ENCODE measurements around the gene CCDC82. TPM values are rescaled to one million over a fixed set of nuclear protein-coding genes. Genes with fewer than 3 reads are reported as not detected.

CCDC82 gene
- polyA plus RNA-seq, 3 donors from 2014 or later, result 11.4 to 30.7 (median 20.9) TPM

DNA sequence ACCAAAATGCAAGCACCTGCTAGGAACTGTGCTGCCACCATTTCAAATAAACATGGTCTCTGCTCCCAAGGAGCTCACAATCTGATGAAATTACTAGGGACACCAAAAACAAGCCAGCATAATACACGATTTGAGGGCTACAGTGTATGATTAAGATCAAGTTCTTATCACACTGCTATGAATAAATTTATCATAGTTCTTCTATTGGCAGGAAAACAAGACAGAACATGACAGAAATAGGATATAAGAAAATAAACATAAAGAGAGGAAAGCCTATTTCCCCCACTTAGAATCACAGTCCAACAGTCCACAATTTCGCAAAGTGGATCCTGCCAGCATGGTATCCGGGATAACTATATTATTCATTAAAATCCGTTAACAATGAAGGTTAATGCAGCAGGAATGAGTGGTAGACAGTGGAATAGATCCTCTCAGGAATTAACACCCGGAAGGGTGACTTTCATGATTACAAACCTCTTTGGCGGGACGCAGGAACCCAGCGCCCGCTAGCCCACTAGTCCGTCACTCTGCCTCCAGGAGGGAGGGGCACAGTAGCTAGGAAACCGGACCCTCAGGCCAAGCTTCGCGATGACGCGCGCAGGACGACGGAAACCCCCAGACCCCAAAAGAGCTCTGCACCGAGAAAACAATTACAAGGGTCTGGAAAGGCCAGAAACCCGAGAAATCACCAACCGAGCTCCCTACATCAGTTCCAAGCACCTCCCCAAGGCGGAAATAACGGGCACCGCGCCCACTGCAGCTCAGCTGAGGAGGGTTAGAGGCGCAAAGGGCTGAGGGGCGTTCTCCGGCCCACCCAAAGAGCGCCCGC lies 607 bp downstream of the CCDC82 start:
- peaks cover 4 to 5% (median 5%) of the 10 kb centered on the region in 3 donors for H3K36me3 Mint-ChIP-seq
- H3K4me1 Mint-ChIP-seq, result peaks cover 36 to 69% of the 10 kb centered on the region in 2 donors
- no peak for DNase-seq
- peak overlapping the region; percentile 84 to 93 (median 90) for H3K27ac Mint-ChIP-seq
- peaks cover 0 to 6% (median 0%) of the 10 kb centered on the region in 3 donors for H3K27me3 Mint-ChIP-seq (ENCODE audit: low read depth in 3 of 3)
- no peaks in the 10 kb centered on the region for H3K9me3 Mint-ChIP-seq
- H3K4me3 Mint-ChIP-seq, result peak overlapping the region; percentile 91 to 97 (median 94)

DNA sequence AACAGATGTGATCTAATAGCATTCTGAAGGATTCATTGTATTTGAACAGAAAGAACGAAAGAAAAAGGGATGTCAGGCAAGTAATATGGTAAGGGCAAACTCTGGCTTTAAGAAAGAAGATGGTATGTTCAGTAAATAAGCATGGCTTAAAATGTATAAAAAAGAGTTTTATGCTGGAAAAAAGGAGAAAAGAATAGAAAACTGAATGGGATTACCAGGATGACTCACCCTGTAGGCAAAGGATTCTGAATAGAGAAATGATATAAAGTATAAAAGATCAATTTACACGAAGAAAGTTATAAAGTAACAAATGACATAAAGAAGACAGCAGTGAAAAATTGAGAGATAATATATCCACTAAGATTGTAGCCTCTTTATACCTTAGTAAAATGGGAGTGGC lies 4.5 kb downstream of the CCDC82 start:
- no peak for DNase-seq
- H3K27ac Mint-ChIP-seq, result peak overlapping the region in 3 of 6 donors; percentile 2 to 17 (median 5)
- peaks cover 11 to 16% (median 11%) of the 10 kb centered on the region in 3 donors for H3K36me3 Mint-ChIP-seq
- peaks cover 26 to 53% of the 10 kb centered on the region in 2 donors for H3K4me1 Mint-ChIP-seq
- no peaks in the 10 kb centered on the region for H3K9me3 Mint-ChIP-seq
- H3K27me3 Mint-ChIP-seq (ENCODE audit: low read depth in 3 of 3), result peaks cover 0 to 8% (median 0%) of the 10 kb centered on the region in 3 donors
- no peak overlapping the region for H3K4me3 Mint-ChIP-seq

DNA sequence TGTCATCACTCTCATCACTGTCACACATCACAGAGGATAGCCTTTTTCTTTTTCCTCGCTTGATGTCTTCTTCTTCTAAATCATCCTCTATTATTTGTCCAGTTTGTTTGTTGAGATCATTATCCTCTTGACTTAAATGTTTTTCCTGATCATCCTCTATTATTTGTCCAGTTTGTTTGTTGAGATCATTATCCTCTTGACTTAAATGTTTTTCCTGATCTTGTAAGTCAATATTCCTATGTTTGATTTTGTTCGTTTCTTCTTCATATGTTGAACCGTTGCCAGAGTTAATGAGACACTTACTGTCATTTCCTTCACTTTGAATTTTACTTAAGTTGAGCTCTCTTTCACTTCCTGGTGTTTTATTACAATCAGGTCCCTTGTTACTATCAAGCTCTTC lies 5.6 kb downstream of the CCDC82 start:
- H3K4me1 Mint-ChIP-seq, result peaks cover 21 to 49% of the 10 kb centered on the region in 2 donors
- H3K27me3 Mint-ChIP-seq (ENCODE audit: low read depth in 3 of 3), result peaks cover 0 to 2% (median 0%) of the 10 kb centered on the region in 3 donors
- no peak for DNase-seq
- H3K9me3 Mint-ChIP-seq, result no peaks in the 10 kb centered on the region
- H3K27ac Mint-ChIP-seq, result peak overlapping the region in 1 of 6 donors; percentile 4
- H3K4me3 Mint-ChIP-seq, result no peak overlapping the region
- peaks cover 14 to 22% (median 15%) of the 10 kb centered on the region in 3 donors for H3K36me3 Mint-ChIP-seq

DNA sequence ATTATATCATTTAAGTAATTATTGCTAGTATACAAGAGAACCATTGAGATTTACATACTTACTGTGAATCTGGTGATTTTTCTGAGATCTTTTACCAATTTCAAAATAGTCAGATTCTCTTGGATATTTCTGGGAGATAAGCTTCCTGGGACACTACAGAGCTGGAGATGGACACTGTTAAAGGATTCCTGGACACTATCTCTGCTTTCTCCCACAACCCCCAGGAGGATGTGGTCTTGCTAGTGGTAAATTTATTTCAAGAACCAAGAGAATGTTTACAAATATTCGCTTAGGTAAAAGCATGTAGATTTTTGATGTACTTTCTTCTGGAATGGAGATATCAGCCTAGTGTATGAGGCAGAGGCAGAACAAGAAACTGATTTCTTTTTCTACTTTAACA lies 12.9 kb downstream of the CCDC82 start:
- H3K27me3 Mint-ChIP-seq (ENCODE audit: low read depth in 3 of 3), result no peaks in the 10 kb centered on the region
- peaks cover 6 to 15% of the 10 kb centered on the region in 2 donors for H3K4me1 Mint-ChIP-seq
- H3K27ac Mint-ChIP-seq, result no peak overlapping the region
- no peak for DNase-seq
- H3K36me3 Mint-ChIP-seq, result peaks cover 16 to 27% (median 17%) of the 10 kb centered on the region in 3 donors
- no peak overlapping the region for H3K4me3 Mint-ChIP-seq
- no peaks in the 10 kb centered on the region for H3K9me3 Mint-ChIP-seq

DNA sequence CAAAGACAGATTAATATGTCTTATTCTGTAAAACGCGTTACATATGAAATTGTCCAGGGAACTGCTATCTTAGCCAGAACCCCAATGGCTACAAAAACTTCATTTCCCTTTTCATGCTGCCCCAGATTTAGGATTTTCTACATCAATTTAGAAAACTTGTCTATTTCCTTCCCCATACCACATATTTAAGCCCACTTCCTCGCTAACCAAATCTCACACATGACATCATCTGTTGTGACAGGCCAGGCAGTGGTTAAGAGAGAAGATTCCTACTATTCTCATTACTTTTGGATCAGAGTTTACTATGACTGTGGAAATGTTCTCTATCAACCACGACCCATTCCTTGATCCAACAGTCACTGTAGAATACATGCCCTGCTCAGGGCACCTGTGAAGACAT lies 15.9 kb downstream of the CCDC82 start:
- Mint-ChIP-seq H3K4me1 (peaks cover 6 to 15% of the 10 kb centered on the region in 2 donors), H3K27ac (no peak overlapping the region), H3K9me3 (no peaks in the 10 kb centered on the region), H3K27me3 (ENCODE audit: low read depth in 3 of 3) (no peaks in the 10 kb centered on the region), H3K4me3 (no peak overlapping the region), H3K36me3 (peaks cover 15 to 43% (median 16%) of the 10 kb centered on the region in 3 donors)
- no peak for DNase-seq

DNA sequence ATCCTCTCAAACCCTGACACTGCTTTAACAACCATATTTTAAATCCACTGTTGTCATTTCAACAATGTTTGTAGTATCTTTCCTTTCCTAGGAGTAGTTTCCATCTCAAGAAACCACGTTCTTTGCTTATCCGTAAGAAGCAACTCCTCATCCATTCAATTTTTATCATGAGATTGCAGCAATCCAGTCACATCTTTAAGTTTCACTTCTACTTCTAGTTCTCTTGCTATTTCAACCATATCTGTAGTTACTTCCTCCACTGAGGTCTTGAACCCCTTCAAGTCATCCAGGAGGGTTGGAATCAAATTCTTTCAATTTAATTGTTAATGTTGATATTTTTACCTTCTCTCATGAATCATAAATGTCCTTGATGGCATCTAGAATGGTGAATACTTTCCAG lies 22.4 kb downstream of the CCDC82 start:
- Mint-ChIP-seq H3K4me3 (no peak overlapping the region), H3K9me3 (no peaks in the 10 kb centered on the region), H3K36me3 (peaks cover 14 to 48% (median 14%) of the 10 kb centered on the region in 3 donors), H3K27me3 (ENCODE audit: low read depth in 3 of 3) (no peaks in the 10 kb centered on the region), H3K4me1 (no peaks in the 10 kb centered on the region), H3K27ac (no peak overlapping the region)
- no peak for DNase-seq

DNA sequence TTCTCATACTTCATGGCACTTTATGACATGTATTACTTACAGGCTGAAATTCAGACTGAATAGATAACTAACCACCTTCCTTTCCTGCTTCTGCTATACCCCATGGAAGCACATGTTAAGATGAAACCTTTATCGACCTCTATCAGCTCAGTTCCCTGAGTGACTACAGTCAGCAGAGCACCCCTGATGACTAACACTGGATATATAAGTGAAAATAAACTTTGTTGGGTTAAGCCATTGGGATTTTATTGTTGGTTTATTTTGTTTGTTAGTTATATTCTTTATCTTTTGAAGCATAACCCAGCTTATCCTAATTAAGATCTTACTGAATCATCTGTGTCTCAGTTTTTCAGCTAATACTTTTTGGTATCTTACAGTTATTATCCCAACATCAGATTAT lies 23.7 kb downstream of the CCDC82 start:
- Mint-ChIP-seq H3K27me3 (ENCODE audit: low read depth in 3 of 3) (no peaks in the 10 kb centered on the region), H3K9me3 (no peaks in the 10 kb centered on the region), H3K27ac (no peak overlapping the region), H3K36me3 (peaks cover 11 to 40% (median 14%) of the 10 kb centered on the region in 3 donors), H3K4me1 (no peaks in the 10 kb centered on the region), H3K4me3 (no peak overlapping the region)
- no peak for DNase-seq

DNA sequence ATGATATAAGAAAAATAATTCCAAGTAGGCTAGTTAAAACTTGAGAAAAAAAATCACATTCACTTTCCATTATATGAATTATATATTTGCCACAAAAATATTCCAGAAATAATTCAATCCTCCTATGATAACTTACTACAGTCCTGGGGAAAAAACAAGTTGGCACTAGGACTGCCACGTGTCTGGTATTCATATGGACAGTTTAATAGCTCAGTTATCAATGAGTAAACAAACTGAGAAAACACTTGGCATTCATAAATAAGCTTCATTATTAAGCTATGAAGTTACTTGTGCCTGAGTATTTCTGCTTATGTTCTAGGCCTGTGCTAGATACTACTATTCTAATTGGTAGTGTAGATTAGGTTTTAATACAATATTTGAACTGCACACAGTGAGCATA lies 24.2 kb downstream of the CCDC82 start:
- no peak overlapping the region for H3K27ac Mint-ChIP-seq
- no peaks in the 10 kb centered on the region for H3K9me3 Mint-ChIP-seq
- H3K4me3 Mint-ChIP-seq, result no peak overlapping the region
- no peaks in the 10 kb centered on the region for H3K4me1 Mint-ChIP-seq
- H3K27me3 Mint-ChIP-seq (ENCODE audit: low read depth in 3 of 3), result no peaks in the 10 kb centered on the region
- peaks cover 11 to 35% (median 14%) of the 10 kb centered on the region in 3 donors for H3K36me3 Mint-ChIP-seq
- no peak for DNase-seq

DNA sequence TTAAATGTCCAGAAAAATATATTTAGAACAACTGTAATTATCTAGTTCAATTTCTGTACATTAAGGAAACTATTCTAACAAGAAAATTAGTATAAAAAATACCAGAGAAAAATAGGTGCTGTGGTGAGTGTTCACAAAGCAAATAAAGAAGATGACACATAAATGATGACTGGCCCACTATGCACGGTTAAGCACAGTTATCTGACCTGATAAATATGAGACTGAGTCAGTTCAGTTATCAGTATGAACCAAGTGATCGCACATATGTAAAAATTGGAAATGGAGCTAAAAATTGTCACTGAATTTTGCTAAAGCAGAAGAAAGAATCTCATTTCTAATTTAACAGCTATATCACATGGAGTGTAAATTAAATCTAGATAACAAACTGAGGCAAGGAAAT lies 27.9 kb downstream of the CCDC82 start:
- peaks cover 17 to 33% (median 18%) of the 10 kb centered on the region in 3 donors for H3K36me3 Mint-ChIP-seq
- H3K9me3 Mint-ChIP-seq, result no peaks in the 10 kb centered on the region
- no peak overlapping the region for H3K4me3 Mint-ChIP-seq
- DNase-seq, result no peak
- no peaks in the 10 kb centered on the region for H3K27me3 Mint-ChIP-seq (ENCODE audit: low read depth in 3 of 3)
- H3K27ac Mint-ChIP-seq, result no peak overlapping the region
- peaks cover 3 to 25% of the 10 kb centered on the region in 2 donors for H3K4me1 Mint-ChIP-seq

DNA sequence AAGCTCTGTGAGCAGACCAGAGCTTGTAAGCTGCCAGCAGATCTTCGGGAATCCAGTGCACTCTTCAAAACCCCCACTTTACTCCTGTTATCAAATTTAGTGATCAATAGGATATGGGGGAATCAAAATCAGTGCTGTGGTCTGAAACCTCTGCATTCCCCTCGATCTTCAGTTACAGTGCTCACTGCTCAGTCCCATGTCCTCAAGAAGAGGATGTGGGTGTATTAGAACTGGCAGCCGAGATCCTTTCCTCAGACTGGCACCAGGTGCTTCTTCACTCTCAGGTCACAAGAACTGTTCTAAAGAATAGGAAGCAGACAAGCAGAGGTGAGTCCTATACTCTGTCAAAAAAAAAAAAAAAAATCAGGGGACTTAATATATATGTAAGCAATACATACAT lies 31.4 kb downstream of the CCDC82 start:
- Mint-ChIP-seq H3K9me3 (no peaks in the 10 kb centered on the region), H3K4me1 (peaks cover 3 to 25% of the 10 kb centered on the region in 2 donors), H3K27ac (peak overlapping the region in 2 of 6 donors; percentile 20 to 36), H3K36me3 (peaks cover 29 to 48% (median 31%) of the 10 kb centered on the region in 3 donors), H3K4me3 (no peak overlapping the region), H3K27me3 (ENCODE audit: low read depth in 3 of 3) (no peaks in the 10 kb centered on the region)
- DNase-seq, result no peak

DNA sequence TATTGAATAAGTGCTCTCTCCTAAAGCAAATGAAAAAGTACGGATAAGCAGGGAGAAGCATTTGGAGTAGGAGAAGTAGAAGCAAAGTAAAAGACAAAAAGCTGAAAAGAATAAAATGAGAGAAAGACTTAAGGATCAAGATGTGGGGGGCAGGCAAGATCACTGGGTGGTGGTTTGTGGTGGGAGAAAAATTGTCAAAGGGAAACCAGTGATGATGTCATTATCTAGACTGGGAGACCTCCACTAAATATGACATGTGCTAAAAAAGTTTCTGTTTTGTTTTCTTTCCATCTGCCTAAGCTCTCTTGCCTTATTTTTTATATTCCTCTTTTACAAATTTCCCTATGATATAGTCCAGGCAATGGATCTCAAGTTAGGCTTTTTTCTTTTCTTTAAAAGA lies 31.9 kb downstream of the CCDC82 start:
- Mint-ChIP-seq H3K4me1 (peaks cover 3 to 25% of the 10 kb centered on the region in 2 donors), H3K9me3 (no peaks in the 10 kb centered on the region), H3K27me3 (ENCODE audit: low read depth in 3 of 3) (no peaks in the 10 kb centered on the region), H3K27ac (peak overlapping the region in 2 of 6 donors; percentile 27 to 58), H3K4me3 (no peak overlapping the region), H3K36me3 (peaks cover 29 to 46% (median 31%) of the 10 kb centered on the region in 3 donors)
- DNase-seq, result no peak

DNA sequence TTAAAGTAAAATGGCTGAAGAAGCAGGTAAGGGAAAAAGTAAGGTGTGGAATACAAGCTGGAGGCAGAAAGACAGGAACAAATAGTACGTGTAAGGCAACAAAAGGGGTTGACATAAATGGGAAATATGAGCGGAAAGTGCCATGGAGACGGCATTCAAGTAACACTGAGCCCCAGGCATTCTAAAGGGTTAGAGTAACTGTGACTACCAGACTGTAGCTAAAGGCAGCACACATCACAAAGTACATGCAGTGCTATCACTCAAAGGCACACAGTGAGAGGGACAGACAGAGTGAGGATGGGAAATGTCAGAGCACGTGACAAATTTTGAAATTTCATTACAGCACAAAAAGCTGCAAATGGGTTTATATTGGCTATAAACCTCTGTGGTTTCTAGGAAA lies 32.9 kb downstream of the CCDC82 start:
- Mint-ChIP-seq H3K4me3 (no peak overlapping the region), H3K4me1 (peaks cover 3 to 25% of the 10 kb centered on the region in 2 donors), H3K27ac (no peak overlapping the region), H3K9me3 (no peaks in the 10 kb centered on the region), H3K27me3 (ENCODE audit: low read depth in 3 of 3) (no peaks in the 10 kb centered on the region), H3K36me3 (peaks cover 29 to 42% (median 32%) of the 10 kb centered on the region in 3 donors)
- no peak for DNase-seq

DNA sequence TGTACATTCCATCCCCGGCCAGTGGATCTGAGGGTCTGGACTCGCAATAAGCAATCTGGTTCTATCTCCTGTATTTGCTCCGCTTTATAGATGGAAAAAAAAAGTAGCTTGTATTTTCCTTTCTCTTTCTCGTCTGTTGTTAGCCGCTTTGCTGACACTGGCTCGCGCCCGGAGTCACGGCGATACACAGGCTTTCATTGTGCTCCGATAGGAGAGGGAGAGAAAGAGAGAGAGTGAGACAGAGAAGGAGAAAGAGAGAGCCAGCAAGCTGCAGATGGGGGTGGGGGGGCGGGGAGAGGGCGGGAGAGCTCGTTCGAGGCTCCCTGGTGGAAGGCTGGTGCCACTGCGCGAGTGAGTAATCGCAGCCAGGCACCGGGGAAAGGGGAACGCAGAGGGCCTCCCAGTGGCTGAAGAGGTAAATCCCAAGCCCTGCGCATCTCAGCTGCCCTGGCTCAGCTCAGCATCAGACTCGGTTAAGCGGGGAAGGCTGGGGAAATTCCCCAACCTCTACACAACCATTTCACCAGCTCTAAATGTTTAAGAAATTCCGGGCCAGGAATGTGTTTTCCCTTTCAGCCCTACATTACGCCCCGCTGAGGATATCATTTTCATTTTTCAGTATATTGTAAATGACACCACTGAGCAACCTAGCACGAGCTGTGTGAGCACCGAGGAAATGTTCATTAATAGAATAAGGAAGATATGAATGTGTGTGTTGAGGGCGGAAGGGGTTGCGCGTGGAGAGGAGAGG lies 46.6 kb downstream of the CCDC82 start, which contains the start of gene MAML2:
TSS of gene MAML2 (minus strand) at position 235 of the 751 bp plus-strand sequence. CDS start 1,300 bp downstream, outside the sequence.
- Mint-ChIP-seq H3K36me3 (no peaks in the 10 kb centered on the region), H3K9me3 (no peaks in the 10 kb centered on the region), H3K27me3 (ENCODE audit: low read depth in 3 of 3) (peaks cover 0 to 5% (median 4%) of the 10 kb centered on the region in 3 donors), H3K4me1 (peaks cover 47 to 55% of the 10 kb centered on the region in 2 donors), H3K27ac (peak within 1 kb of the TSS; percentile 27 to 96 (median 64)), H3K4me3 (peak within 1 kb of the TSS; percentile 89 to 100 (median 94))
- DNase-seq, result peak; percentile 80 to 83 (median 82)
